Hepatocyte (in vitro differentiated cells): ENCODE measurements around the gene CTNNA1.

Experiments
- EZH2 ChIP-seq: fragments of 200-600 bp; sonication (generic); IDR thresholded peaks from 2 replicates; pipeline ENCODE4 v1.6.1; 2016; ENCODE audit warnings: antibody characterized with exemption, mild to moderate bottlenecking, borderline replicate concordance
- TF ChIP-seq, protein P1 (sequence below): fragments of 200-600 bp; sonication (generic); IDR thresholded peaks from 2 replicates; pipeline ENCODE4 v1.5.1; 2016; ENCODE audit warnings: antibody characterized with exemption, mild to moderate bottlenecking; ENCODE audit not compliant: poor library complexity

DNA sequence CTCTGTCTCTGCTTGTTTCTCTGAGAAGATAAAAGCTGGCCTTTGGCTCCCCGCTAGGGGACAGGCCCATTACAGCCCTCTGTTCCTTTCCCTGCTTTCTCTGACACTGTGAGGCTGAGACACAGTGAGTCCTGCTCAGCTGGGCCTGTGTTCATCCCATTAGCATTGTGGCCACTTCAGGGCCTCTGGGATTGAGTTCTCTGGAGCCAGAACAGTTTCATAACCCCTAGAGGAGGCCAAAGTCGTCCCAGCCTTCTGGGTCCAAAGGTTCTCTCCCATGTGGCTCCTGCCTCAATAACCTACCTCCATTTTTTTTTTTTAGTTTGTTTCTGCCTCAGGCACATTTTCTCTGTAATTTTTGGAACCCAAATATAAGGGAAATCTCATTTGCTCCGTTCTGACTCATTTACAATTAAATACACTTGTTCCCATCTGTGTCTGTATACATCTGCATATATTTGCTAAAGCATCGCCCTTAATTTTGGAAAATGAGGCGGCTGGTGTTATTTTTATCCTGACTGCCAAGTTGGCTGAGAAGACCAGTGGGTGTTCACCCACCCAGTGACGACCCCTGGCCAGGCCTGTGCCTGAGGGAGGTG is 27.3 kb upstream of the CTNNA1 start:
- TF ChIP-seq, protein P1, sequence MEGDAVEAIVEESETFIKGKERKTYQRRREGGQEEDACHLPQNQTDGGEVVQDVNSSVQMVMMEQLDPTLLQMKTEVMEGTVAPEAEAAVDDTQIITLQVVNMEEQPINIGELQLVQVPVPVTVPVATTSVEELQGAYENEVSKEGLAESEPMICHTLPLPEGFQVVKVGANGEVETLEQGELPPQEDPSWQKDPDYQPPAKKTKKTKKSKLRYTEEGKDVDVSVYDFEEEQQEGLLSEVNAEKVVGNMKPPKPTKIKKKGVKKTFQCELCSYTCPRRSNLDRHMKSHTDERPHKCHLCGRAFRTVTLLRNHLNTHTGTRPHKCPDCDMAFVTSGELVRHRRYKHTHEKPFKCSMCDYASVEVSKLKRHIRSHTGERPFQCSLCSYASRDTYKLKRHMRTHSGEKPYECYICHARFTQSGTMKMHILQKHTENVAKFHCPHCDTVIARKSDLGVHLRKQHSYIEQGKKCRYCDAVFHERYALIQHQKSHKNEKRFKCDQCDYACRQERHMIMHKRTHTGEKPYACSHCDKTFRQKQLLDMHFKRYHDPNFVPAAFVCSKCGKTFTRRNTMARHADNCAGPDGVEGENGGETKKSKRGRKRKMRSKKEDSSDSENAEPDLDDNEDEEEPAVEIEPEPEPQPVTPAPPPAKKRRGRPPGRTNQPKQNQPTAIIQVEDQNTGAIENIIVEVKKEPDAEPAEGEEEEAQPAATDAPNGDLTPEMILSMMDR: no peak
- no peak for TF ChIP-seq EZH2
